GM21825 (cell line): Measurements from ENCODE around the gene TOMM70.
"Not testable (repeated sequence)": the region's sequence is repeated elsewhere in the genome, so short reads cannot be mapped to it uniquely, and the experiment has no call there.

Experiments used
- ATAC-seq: cut with Tn5 transposase; IDR thresholded peaks from one replicate; pipeline ENCODE4 v1.9.1; 2021; ENCODE audit warnings: mild to moderate bottlenecking, moderate library complexity; ENCODE audit not compliant: unreplicated experiment

TOMM70 gene

GRCh38 chr3:100400780-100401673 lies at the start of gene TOMM70, which contains the start of gene LNP1:
TOMM70 (minus strand) TSS chr3:100401089; CDS start chr3:100400949, 140 bp downstream.
LNP1 (plus strand) TSS chr3:100401539; CDS start chr3:100429730, 28,191 bp downstream.
- ATAC-seq = peak; percentile 89

GRCh38 chr3:100449214-100449613 lies 48.3 kb upstream of the TOMM70 start:
- no peak for ATAC-seq

- no peak for ATAC-seq
Observed at GRCh38 chr3:100448079-100448478, 47.2 kb upstream of the TOMM70 start.

- ATAC-seq = not testable (repeated sequence)
Observed at GRCh38 chr3:100447067-100447466, 46.2 kb upstream of the TOMM70 start.

GRCh38 chr3:100443690-100444089 lies 42.8 kb upstream of the TOMM70 start:
- ATAC-seq = no peak

- no peak for ATAC-seq
Observed at GRCh38 chr3:100440895-100441294, 40.0 kb upstream of the TOMM70 start.

GRCh38 chr3:100438623-100438974 lies 37.7 kb upstream of the TOMM70 start:
- no peak for ATAC-seq

- ATAC-seq = no peak
Observed at GRCh38 chr3:100437721-100438622, 37.1 kb upstream of the TOMM70 start.

- ATAC-seq = no peak
Observed at GRCh38 chr3:100436951-100437350, 36.1 kb upstream of the TOMM70 start.

- no peak for ATAC-seq
Observed at GRCh38 chr3:100429187-100429716, 28.4 kb upstream of the TOMM70 start.

- no peak for ATAC-seq
Observed at GRCh38 chr3:100427699-100428098, 26.8 kb upstream of the TOMM70 start.

GRCh38 chr3:100426067-100426682 lies 25.3 kb upstream of the TOMM70 start:
- no peak for ATAC-seq

- no peak for ATAC-seq
Observed at GRCh38 chr3:100425316-100425715, 24.4 kb upstream of the TOMM70 start.

- no peak for ATAC-seq
Observed at GRCh38 chr3:100424261-100424660, 23.4 kb upstream of the TOMM70 start.

- ATAC-seq = no peak
Observed at GRCh38 chr3:100423611-100424010, 22.7 kb upstream of the TOMM70 start.

- ATAC-seq = no peak
Observed at GRCh38 chr3:100420885-100421284, 20.0 kb upstream of the TOMM70 start.

GRCh38 chr3:100419406-100419805 lies 18.5 kb upstream of the TOMM70 start:
- no peak for ATAC-seq

GRCh38 chr3:100416863-100417262 lies 16.0 kb upstream of the TOMM70 start:
- ATAC-seq = no peak

- ATAC-seq = no peak
Observed at GRCh38 chr3:100416176-100416575, 15.3 kb upstream of the TOMM70 start.

- no peak for ATAC-seq
Observed at GRCh38 chr3:100413613-100414012, 12.7 kb upstream of the TOMM70 start.
